Stimulated activated CD8-positive, alpha-beta memory T cell treated with anti-CD3 and anti-CD28 coated beads, Interleukin-2, amount 100 ng/mL, for 1 hour (primary cell): Measurements from ENCODE around the gene KRT24.
"Not testable (repeated sequence)": the region's sequence is repeated elsewhere in the genome, so short reads cannot be mapped to it uniquely, and the experiment has no call there.

ENCODE experiments used
- DNase-seq, 2 donors: peaks; one replicate each; pipeline ENCODE4 v3.0.0-alpha.2; 2020; ENCODE audit warnings: low read depth in 2 of 2

The KRT24 gene

GRCh38 chr17:40703652-40704051 lies at the start of gene KRT24:
Gene KRT24 (minus strand): TSS chr17:40703752. CDS start chr17:40703693, 59 bp downstream.
- no peak for DNase-seq

DNA sequence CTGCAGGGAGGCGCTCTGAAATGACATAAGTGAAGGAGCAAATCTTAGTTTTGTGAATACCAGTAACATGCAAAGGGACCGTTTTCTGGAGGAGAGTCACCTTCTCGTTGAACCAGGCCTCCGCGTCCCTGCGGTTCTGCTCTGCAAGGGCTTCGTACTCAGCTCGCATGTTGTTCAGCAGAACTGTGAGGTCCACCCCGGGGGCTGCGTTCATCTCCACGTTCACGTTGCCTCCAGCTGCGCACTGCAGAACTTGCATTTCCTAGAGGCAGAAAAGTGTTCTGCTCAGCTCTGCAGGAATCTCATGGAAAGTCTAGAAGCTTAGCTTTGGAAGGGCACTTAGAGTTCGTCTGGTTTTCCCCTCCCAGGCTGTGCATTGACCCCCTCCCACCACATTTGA lies 47.5 kb upstream of the KRT24 start:
- no peak for DNase-seq

GRCh38 chr17:40750391-40750790 lies 46.8 kb upstream of the KRT24 start:
- no peak for DNase-seq

GRCh38 chr17:40748666-40749065 lies 45.1 kb upstream of the KRT24 start:
- DNase-seq, result not testable (repeated sequence)

GRCh38 chr17:40738553-40738952 lies 35.0 kb upstream of the KRT24 start:
- DNase-seq, result no peak

DNA sequence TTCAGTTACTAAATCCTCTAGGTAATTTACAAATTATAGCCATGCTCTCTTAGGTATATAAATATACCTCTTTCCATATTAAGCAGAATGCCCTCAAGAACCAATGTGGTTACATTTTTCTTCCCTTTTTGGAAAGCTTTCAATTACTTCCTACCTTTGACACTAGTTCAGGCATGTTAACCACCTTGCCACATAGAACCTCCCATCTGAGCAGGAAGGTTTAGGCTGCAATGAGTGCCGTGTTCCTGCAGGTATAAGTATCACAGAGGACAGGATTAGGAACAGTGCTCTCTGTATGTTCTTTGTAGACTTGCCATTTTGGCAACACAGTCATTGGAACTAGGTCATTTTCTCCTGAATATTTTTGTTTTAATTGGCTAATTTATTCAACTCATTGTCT lies 31.5 kb upstream of the KRT24 start:
- no peak for DNase-seq

- DNase-seq, result no peak
Measured at GRCh38 chr17:40734018-40734417, 30.5 kb upstream of the KRT24 start.

DNA sequence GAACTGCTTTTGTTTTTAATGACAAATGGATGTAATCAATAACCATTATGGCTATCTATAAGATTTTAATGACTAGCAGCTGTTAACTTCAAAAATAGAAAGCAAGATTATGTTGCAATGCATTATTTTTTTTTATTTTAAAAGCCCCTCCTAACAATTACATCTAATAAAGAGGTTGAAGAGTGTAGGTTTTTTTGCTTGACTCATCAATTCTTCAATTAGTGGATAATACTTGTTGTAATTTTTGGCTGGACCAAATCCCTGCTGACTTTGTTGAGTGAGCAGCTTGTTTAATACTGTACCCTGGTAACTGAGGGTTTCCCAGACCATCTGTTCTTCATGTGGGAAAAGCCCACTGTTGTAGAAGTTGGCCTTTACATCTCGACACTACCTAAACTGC lies 27.4 kb upstream of the KRT24 start:
- DNase-seq, result no peak

GRCh38 chr17:40727447-40728231 lies 24.1 kb upstream of the KRT24 start:
- no peak for DNase-seq

DNA sequence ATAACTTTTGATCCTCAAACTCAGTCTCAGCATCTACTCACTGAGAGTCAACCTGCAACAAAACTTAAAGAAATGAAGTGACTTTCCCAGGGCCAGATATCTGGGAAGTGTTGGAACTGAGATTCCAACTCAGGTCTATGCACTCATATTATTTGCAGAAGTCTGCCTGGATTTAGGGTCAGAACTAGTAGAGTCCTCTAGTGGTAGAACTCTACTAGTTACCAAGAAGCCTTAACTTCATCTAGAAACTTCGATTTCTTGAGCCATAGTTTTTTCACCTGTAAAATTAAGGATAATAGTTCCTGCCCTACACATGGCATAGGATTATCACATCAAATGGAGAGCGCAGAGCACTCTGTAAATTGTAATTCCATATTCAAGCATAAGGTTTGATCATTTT lies 23.4 kb upstream of the KRT24 start:
- DNase-seq, result no peak

GRCh38 chr17:40724656-40725055 lies 21.1 kb upstream of the KRT24 start:
- DNase-seq, result no peak

DNA sequence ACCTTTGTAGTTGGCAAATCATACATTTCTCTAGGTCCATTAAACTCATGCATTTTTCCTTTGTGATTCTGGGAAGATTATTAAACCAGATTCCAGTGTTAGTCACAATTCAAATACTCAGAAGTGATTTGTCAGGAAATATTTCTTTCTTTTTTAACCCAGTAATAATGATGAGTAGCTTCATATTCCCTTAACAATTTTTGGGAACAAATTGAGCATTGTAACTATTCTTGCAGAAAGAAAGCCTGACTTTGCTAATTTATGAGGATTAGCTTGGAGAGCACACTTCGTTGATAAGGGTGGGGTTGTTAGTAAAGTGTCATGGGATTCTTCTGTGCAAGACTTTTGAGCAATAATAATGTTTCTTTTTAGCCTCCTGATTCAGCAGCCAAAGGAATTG lies 18.7 kb upstream of the KRT24 start:
- no peak for DNase-seq

GRCh38 chr17:40720899-40721298 lies 17.3 kb upstream of the KRT24 start:
- DNase-seq, result no peak

DNA sequence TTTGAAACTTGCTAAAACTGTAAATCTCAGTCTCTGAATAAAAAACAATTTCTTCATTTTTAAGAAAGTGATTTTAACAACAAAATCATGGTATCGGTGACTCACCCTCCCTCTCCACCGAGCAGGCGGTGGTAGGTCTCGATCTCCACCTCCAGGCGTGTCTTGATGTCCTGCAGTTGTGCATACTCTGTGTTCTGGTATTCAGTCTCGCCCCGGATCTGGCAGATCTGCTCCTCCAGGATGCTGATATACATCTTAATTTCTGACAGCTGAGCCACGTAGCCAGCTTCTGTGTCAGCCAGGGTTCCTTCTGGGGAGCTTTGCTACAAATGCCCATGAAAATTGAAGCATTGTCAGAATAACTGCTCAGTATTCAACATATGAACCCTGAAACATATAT lies 15.4 kb upstream of the KRT24 start:
- no peak for DNase-seq

DNA sequence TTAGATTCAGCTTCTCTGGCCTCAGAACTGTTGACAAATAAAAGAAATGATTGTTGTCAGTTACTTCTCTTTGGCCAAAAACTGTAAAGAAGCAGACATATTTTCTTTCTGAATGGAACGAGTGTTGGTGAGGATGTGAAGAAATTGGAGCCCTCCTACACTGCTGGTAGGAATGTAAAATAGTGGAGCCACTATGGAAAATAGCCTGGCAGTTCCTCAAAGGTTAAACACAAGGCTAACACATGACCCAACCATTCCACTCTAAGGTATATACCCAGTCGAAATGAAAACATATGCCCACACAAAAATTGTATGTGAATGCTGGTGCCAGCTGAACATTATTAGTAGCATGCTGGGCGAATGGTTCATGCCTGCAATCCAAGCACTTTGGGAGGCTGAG lies 14.2 kb upstream of the KRT24 start:
- DNase-seq, result no peak

GRCh38 chr17:40714473-40714872 lies 10.9 kb upstream of the KRT24 start:
- no peak for DNase-seq

DNA sequence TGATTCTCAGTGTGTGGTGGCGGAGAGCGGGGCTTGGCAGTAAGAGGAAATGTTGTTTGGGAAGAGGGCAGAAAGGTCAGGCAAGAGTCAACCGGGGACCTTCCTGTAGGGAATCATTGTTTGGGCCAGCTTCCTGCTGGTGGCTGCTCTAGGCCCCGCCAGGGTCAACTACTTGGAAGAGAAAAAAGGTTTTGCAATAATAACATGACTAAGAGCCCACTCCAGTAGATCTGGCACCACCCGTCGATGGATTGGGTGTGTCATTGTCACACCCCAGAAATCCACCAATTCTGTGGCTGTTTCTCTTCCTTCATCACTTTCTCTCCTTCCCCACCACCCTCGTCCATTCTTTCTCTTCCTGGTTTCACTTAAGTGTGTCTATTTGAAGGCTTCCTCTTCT lies 4.2 kb upstream of the KRT24 start:
- DNase-seq, result no peak

DNA sequence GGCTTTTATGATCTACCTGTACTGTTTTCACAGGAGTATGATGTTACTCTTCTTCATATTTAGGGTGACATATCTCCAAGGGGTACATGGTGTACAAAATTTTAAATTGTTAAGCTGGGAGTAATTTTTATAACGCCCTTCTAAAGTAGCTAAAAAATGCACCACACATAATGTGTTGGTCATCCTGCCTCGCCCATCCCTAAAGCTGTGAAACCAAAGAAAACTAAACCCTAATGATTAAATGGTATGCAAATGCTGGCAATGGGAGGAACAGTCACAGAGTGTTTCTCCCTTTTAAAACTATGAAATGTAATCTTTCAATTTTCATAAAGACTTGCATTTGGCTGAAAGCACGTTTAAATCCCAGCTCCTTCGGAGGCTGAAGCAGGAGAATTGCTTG lies 2.0 kb upstream of the KRT24 start:
- no peak for DNase-seq

- DNase-seq, result no peak
Measured at GRCh38 chr17:40702271-40702670, 1.3 kb downstream of the KRT24 start.

DNA sequence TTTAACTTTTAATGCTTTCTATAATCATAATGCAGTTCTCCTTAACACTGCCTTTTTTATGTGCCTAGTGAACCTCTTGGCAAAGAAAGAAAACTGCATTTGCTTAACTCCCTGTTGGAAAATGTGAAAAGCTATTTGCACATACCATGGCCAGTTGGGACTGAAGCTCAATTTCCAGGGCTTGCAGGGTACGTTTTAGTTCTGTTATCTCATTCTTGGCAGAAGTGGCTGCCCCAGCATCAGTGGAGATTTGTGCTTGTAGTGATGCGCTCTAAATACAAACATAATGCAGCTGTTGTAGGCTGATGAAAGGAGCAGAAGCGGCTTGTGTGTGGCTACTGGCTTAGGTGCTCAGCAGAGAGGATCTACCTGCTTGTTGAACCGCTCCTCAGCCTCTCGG lies 3.7 kb downstream of the KRT24 start:
- DNase-seq, result no peak

- DNase-seq, result no peak
Measured at GRCh38 chr17:40699371-40699770, 4.2 kb downstream of the KRT24 start.

GRCh38 chr17:40697297-40697696 lies 6.3 kb downstream of the KRT24 start:
- DNase-seq, result no peak

- DNase-seq, result no peak
Measured at GRCh38 chr17:40696651-40697072, 6.9 kb downstream of the KRT24 start.

- DNase-seq, result no peak
Measured at GRCh38 chr17:40695874-40696472, 7.6 kb downstream of the KRT24 start.
